HUES64 (cell line): ENCODE data around the gene FOLR1.

Source experiments
- H3K27ac ChIP-seq: 2 replicates; pipeline ENCODE4 v1.7.0; 2013; ENCODE audit warnings: low read depth, low read length, inconsistent platforms
- H3K27me3 ChIP-seq: 2 replicates; pipeline ENCODE4 v1.6.1; 2013; ENCODE audit warnings: mild to moderate bottlenecking, low read length; ENCODE audit not compliant: insufficient read depth
- H3K36me3 ChIP-seq: 2 replicates; pipeline ENCODE4 v1.6.1; 2013; ENCODE audit warnings: mild to moderate bottlenecking, low read length; ENCODE audit not compliant: insufficient read depth
- H3K4me1 ChIP-seq: 2 replicates; pipeline ENCODE4 v1.6.1; 2013; ENCODE audit warnings: mild to moderate bottlenecking, low read length, moderate library complexity; ENCODE audit not compliant: insufficient read depth
- H3K4me3 ChIP-seq: 2 replicates; pipeline ENCODE4 v1.5.1; 2013; ENCODE audit warnings: mild to moderate bottlenecking, low read length, moderate library complexity
- H3K9ac ChIP-seq: 2 replicates; pipeline ENCODE4 v1.6.1; 2013; ENCODE audit warnings: mild to moderate bottlenecking, low read depth, low read length
- H3K9me3 ChIP-seq: 2 replicates; pipeline ENCODE4 v1.6.1; 2013; ENCODE audit warnings: low read depth, low read length; ENCODE audit not compliant: insufficient read depth
- WGBS: fragments of 150-250, 120-280 bp; methylation state at CpG from one replicate; pipeline ENCODE4 v1.1.7; 2013; ENCODE audit warnings: missing lambda C conversion rate; 5-methylcytosine and 5-hydroxymethylcytosine counted together

Gene FOLR1

GRCh38 chr11:72245263-72245816 is 53.4 kb downstream of the FOLR1 start:
- Histone ChIP-seq H3K4me3 (peak overlapping the region; percentile 66), H3K27ac (no peak overlapping the region), H3K27me3 (peaks cover 92% of the 10 kb centered on the region), H3K36me3 (no peaks in the 10 kb centered on the region), H3K4me1 (no peaks in the 10 kb centered on the region; the same call in 1 of the 2 replicates), H3K9me3 (no peaks in the 10 kb centered on the region), H3K9ac (no peak overlapping the region)
- WGBS: 21% methylated on average over 17 of the region's 19 CpGs
